Measurements from ENCODE around the gene CDC42BPA.

DNA sequence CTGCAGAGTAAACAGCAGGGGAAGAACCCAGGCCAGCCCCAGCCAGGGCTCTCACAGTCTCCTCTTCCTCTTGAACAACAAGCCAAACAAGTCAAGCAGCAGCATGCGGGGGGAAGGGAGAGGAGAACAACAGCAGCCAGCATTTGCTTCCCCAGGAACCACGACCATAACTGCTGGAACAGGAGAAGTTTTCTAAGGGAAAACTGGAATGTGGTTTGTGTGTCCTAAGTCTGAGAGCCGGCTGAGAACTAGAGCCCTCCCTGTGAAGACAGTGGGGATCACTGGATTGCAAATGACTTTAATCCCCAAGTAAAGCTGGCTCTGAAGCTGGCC lies 330.0 kb downstream of the CDC42BPA start:
- TF ChIP-seq CTCF (optimal IDR thresholded peaks at IDR 0.05 in 1 of 3, IDR thresholded peaks at IDR 0.05 in 1 of 3, conservative IDR thresholded peaks at IDR 0.05 in 1 of 3; ENCODE audit: extremely low read depth in 1 of 3, insufficient read depth in 2 of 3, low read length in 3 of 3) (no peak), EZH2 (IDR thresholded peaks at IDR 0.05; ENCODE audit: low read length) (no peak)
